Measurements from ENCODE around the gene OXLD1. TPM values are rescaled to one million over a fixed set of nuclear protein-coding genes. Genes with fewer than 3 reads are reported as not detected.

OXLD1 gene
- total and polyA plus RNA-seq, 8 donors = 9.4 to 57.2 (median 16.4) TPM

GRCh38 chr17:81691196-81691595 lies 24.8 kb upstream of the OXLD1 start:
- 88 to 92% methylated on average over 18 of the region's 18 CpGs for WGBS, 2 donors
- no peak for TF ChIP-seq CTCF (IDR thresholded peaks at IDR 0.05)
- no peak overlapping the region for H3K4me3 ChIP-seq
- DNase-seq (peak in 1 of 6 donors; percentile 49), ATAC-seq (no peak), FAIRE-seq (no peak)
- H3K4me1 ChIP-seq = no peaks in the 10 kb centered on the region
- H3K27ac ChIP-seq = no peak overlapping the region
- intact Hi-C loops (cut with DNase I) = no loop called here
- H3K9me3 ChIP-seq = no peaks in the 10 kb centered on the region
- peaks cover 4 to 82% (median 37%) of the 10 kb centered on the region in 3 donors for H3K36me3 ChIP-seq
- H3K27me3 ChIP-seq = no peaks in the 10 kb centered on the region

GRCh38 chr17:81690549-81690948 lies 24.1 kb upstream of the OXLD1 start:
- Histone ChIP-seq H3K27ac (no peak overlapping the region), H3K4me3 (no peak overlapping the region), H3K27me3 (no peaks in the 10 kb centered on the region), H3K36me3 (peaks cover 4 to 77% (median 36%) of the 10 kb centered on the region in 3 donors), H3K9me3 (no peaks in the 10 kb centered on the region), H3K4me1 (peaks cover 0 to under 1% (median under 1%) of the 10 kb centered on the region in 3 donors)
- ATAC-seq (no peak), DNase-seq (peak in 1 of 6 donors; percentile 70), FAIRE-seq (no peak)
- WGBS, 2 donors = 89% methylated on average over 17 of the region's 17 CpGs
- no peak for TF ChIP-seq CTCF (IDR thresholded peaks at IDR 0.05)
- intact Hi-C loops (cut with DNase I) = no loop called here

DNA sequence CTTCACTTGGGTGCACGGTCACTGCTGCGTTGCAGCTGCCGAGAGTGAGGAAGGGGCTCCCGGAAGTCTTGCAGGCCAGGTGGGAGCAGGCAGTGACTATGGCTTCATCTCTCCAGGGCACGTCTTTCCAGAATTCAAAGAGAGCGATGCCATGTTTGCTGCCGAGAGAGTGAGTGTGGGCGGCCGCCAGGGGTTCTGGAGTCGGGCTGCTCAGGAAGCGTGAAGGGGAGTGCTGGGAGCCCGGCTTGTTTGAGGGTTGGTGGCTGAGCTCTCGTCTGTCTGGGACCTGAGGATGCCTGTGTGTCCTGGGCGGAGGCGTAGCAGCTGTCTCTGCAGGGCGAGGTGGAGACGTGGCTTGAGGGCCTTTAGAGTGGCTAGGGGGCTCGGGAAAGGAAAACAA lies 23.7 kb upstream of the OXLD1 start:
- Histone ChIP-seq H3K9me3 (no peaks in the 10 kb centered on the region), H3K27ac (no peak overlapping the region), H3K4me1 (peaks cover 4 to 5% (median 5%) of the 10 kb centered on the region in 3 donors), H3K27me3 (no peaks in the 10 kb centered on the region), H3K36me3 (peaks cover 4 to 72% (median 31%) of the 10 kb centered on the region in 3 donors), H3K4me3 (no peak overlapping the region)
- TF ChIP-seq CTCF (IDR thresholded peaks at IDR 0.05) = no peak
- ATAC-seq = no peak
- peak in 1 of 6 donors; percentile 56 for DNase-seq
- intact Hi-C loops (cut with DNase I) = no loop called here
- WGBS, 2 donors = 91 to 92% methylated on average over 18 of the region's 18 CpGs
- FAIRE-seq = no peak

GRCh38 chr17:81688616-81689015 lies 22.2 kb upstream of the OXLD1 start:
- TF ChIP-seq CTCF (IDR thresholded peaks at IDR 0.05) = no peak
- Histone ChIP-seq H3K27ac (no peak overlapping the region), H3K4me1 (peaks cover 9 to 11% (median 10%) of the 10 kb centered on the region in 3 donors), H3K4me3 (no peak overlapping the region), H3K27me3 (no peaks in the 10 kb centered on the region), H3K9me3 (no peaks in the 10 kb centered on the region), H3K36me3 (peaks cover 4 to 60% (median 17%) of the 10 kb centered on the region in 3 donors)
- 89 to 92% methylated on average over 14 of the region's 14 CpGs for WGBS, 2 donors
- FAIRE-seq (no peak), DNase-seq (peak in 1 of 6 donors; percentile 72), ATAC-seq (no peak)
- intact Hi-C loops (cut with DNase I) = no loop called here

DNA sequence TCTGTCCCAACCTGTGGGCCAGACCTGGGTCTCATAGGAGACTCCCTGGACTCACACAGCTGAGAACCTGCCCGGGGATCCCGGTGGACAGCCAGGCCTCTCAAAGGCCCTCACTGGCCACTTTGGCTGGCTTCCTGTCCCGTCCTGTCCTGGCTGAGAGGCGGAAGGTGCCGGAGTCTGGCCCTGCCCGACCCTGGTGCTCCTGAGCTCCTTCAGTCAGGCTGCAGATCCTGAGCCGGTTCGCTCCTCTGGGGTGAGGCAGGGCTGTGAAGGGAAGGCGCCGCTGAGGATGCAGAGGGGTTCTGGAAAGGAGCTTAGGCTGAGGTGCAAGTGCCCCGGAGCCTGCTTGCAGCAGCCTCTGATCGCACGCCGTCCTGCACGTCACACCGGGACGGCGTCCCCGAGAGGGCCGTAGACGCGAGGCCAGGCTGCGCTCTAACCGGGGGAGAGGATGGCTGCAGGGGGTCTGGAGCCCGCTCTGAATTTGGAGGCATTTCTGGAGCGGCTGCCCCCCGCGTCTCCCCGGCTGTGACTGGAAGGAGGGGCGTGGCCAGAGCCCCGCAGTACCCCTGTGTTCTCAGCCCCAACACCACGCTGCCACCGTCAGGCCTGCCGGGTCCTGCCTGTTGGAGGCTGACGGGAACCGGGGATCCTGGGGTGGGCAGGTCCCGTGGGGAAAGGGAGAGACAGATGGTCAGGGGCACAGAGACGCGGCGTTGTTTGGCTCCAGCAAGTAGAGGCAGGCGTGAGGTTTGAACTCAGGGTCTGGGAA lies 21.6 kb upstream of the OXLD1 start:
- Histone ChIP-seq H3K4me1 (peaks cover 9 to 12% (median 10%) of the 10 kb centered on the region in 3 donors), H3K9me3 (no peaks in the 10 kb centered on the region), H3K27ac (no peak overlapping the region), H3K4me3 (no peak overlapping the region), H3K36me3 (peaks cover 4 to 54% (median 15%) of the 10 kb centered on the region in 3 donors), H3K27me3 (no peaks in the 10 kb centered on the region)
- no peak for ATAC-seq
- no peak for FAIRE-seq
- DNase-seq = peak in 1 of 6 donors; percentile 68
- WGBS, 2 donors = 94 to 96% methylated on average over 36 to 41 of the region's 41 CpGs
- no peak for TF ChIP-seq CTCF (IDR thresholded peaks at IDR 0.05)
- intact Hi-C loops (cut with DNase I) = no loop called here

Data from pancreas (tissue), 10 donors.